GM21723 (cell line): ENCODE data around the gene TNNT1.

Source experiments
- ATAC-seq: cut with Tn5 transposase; IDR thresholded peaks from one replicate; pipeline ENCODE4 v1.9.1; 2021; ENCODE audit warnings: mild to moderate bottlenecking, moderate library complexity; ENCODE audit not compliant: unreplicated experiment

The TNNT1 gene

DNA sequence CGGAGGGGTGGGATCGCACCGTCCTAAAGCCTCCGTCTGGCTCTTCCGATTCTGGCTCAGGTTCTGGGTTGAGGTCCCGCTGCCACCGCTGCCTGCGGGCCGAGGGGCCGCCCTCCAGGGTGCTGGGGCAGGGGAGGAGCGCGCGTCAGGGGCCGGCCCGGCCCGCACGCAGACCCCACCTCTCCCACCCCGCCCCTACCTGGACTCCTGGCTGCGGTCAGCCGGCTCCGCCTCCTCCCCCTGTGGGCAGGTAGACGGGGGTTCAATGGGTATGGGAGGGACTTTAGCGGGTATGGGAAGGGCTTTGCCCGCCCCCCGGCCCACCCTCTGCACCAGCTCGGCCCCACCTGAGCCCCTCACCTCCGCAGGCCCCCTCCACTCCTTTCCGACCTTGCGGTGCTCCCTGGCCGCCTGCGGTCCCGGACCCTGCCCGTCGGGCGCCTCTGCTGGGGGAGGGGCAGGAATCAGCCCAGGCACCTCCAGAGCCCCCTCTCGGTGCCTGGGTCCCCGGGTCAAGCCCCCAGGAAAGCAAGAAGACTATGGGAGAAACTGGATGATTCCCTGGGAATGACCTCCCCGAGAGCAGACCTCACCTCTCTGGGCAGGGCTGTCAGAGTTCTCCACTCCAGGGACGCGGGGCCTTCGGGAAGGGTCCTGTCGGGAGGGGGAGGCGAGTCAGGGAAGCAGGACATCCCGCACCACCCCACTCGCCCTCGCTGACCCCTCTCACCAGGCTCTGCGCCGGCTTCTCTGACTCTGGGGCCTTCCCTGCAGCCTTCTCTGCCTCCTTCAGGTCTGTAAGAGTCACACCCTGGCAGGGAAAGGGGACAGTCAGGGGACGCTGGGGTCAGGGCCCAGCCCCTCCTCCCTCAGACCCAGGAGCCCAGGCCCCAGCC is 56.3 kb downstream of the TNNT1 start:
- no peak for ATAC-seq

DNA sequence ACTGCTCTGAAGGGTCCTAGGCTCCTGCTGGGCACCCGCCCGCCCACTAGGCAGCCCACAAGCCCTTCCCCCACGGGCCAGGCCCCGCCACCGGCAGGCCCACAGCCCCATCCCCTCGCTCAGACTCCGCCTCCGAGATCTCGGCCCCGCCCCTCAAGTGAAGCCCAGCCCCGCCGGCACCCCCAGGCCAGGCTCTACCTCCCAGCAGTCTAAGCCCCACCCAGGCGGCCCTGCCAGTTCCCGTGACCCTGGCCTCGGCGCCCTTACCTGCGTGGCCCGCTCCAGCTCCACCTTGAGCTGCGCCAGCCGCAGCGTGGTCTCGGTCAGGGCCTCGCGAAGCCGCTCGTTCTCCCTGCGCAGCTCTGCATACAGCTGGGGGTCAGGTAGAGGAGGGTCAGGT is 57.1 kb downstream of the TNNT1 start:
- no peak for ATAC-seq

DNA sequence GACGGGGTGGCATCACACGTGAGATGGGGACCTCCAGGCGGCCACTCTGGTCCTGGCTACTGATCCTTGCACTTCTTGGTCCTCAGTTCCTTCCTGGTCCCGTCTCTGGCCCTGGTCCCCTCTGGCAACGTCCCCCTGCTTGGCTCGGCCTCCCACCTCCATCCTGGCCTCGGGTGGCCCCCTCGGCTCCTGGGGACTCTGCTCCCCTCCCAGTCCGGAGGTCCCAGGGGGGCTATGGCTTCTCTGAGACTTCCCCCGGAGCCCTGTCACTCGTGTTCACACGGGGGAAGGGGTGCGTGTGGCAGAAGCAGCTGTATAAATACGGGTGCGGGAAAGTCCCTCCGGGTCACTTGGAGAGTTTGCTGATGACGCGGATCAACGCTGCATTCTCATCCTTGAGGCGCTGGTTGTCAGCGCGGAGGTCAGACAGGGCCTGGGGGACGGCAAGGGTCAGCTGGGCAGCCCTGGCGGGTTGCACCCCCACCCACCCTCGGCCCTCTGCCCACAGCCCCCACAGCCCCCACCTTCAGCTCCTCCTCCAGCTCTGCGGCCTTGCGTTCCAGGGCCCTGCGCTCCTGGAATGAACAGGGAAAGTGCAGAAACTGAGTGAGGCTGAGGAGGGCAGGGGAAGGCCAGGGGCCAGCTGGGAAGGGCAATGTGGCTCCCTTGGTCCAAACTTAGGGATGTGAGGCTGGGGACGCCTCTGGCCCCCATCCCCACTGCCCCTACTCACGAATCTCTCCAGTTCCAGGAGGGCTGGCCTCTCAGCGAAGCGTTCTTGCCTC is 57.7 kb downstream of the TNNT1 start:
- no peak for ATAC-seq

DNA sequence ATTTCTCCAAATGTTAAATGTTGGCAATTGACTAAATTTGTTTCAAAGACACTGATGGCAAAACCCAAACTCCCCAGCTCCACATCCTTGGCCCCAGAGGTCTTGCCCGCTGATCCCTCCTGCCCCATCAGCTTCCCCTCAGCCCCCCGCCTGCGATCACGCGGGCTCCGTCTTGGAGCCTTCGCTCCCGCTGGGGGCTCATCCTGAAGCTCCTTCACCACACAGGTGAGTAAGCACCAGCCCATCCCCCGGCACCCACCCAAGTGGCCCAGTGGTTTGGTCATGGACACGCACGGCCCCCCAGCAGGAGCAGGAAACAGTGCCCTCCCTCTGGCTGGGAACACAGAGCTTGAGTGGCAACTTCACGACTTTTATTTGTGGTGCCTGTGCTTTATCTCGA is 58.4 kb downstream of the TNNT1 start:
- ATAC-seq, result no peak

DNA sequence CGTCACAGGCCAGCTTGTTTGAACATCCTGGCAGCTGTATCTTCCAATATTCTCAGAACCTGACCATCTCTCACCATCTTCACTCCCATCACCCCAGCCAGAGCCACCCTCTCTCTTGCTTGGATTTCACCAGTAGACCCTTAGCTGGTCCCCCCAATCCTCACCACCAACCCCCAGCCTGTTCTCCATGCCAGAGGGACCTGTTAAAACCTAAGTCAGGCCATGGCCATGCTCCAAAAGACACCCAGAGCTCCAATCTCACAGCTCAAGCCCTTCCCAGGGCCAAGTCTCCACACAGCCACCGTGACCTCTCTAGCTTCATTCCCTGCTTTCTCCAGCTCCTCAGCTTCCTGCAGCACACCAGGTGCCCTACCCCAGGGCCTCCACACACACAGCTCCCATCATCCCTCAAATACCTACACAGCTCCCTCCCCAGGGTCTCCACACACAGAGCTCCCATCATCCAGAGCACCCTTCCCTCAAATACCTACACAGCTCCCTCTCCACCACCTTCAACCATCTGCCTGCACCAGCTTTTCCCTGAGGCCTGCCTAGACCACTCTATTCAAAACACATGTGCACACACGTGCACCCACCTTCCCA is 59.6 kb downstream of the TNNT1 start:
- no peak for ATAC-seq

DNA sequence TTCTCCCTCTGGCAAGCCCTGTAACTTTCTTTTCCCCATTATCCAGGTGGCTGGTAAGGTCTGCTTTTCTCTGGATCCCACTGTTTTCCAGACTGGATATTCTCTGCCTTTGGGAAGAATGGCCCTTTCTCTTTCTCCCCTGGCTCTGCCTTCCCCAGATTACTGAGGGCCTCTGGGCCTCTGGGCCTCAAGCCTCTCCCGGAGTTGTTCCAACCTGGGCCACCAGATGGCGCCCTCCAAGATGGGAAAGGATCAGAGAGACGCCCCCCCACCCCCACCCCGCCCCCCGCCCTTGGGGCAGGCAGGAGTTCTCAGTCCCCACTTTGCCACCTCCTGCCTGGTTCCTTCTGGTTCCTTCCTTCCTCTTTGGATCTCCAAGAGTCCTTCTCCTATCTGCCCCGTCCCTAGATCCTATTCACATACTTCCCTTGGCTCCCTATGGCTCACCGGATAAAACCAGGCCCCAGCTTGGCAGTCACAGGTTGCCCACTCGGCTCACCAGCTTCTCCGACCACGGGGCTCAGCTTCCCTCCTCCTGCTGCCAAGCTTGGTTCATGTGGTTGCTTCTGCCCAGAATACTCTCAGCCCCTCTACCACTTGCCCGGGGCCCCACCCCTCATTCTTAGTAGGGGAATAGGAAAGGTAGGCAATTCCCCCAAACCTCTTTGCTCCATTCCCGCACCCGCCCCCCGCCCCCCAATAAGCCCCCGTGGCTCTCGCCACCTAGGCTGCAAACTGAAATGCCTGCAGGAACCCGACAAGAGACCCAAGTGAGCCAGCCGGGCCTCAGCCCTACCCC is 60.3 kb downstream of the TNNT1 start:
- ATAC-seq, result no peak

DNA sequence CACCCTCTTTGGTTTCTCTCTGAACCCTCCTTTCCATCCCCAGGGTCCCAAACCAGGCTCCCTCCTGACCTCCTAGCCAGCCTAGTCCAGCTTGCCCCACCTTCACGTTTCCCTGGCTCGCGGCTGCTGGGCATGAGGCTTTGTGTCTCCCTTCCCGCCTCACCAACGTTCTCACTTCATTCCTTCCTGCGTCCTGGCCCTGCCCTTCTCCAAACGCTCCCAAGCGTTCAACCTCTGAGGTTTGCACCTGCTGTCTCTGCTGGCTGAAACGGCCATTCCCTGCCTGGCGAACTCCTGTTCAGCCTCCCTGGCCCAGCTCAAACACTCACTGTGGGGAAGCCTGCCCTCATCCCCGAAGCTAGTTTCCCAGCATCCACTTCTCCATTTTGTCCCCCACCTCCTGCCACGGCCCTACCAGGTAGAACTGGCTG is 61.0 kb downstream of the TNNT1 start:
- ATAC-seq, result no peak

DNA sequence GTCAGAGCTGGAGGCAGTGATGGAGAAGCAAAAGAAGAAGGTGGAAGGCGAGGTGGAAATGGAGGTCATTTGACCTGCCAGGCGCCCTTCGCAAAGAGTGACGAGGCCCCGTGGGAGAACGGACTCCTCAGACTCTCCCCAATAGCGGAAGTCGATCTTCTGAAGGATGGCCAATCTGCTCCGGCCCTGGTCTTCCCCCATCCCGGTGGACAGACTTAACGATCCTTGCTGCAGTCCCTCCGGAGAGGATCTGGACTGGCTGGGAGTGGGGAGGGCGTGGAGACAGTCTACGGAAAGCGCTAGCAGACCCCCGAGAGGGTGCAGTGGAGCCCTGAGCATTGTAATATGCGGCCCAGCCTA is 61.5 kb downstream of the TNNT1 start:
- ATAC-seq, result no peak

DNA sequence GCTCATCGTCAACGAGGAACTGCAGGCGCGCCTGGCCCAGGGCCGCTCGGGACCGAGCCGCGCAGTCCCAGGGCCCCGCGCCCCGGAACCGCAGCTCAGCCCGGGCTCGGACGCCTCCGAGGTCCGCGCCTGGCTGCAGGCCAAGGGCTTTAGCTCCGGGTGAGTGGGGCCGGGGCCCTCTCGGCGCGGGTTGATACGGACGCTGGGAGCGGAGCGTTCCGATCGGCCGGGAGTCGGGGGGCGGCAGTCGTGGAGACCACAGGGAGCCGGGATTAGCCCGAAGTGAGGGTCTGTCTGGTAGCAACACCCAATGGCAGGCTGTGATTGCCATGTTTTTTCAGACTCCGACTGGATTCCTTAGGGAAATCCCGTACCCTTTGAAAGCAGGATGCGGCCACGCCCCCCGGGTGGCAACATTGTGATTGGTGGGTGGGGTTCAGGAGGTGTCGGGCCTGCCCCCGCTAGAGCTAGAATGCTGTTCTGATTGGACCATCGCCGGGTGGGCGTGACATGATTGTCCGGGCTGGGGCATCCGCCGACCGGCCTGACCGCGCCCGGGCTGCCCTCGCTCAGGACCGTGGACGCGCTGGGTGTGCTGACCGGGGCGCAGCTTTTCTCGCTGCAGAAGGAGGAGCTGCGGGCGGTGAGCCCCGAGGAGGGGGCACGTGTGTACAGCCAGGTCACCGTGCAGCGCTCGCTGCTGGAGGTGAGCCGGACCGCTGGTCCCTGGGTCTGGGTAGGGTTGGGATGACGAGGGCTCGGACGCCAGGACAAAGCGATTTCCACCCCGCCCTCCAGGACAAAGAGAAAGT is 62.1 kb downstream of the TNNT1 start:
- no peak for ATAC-seq

DNA sequence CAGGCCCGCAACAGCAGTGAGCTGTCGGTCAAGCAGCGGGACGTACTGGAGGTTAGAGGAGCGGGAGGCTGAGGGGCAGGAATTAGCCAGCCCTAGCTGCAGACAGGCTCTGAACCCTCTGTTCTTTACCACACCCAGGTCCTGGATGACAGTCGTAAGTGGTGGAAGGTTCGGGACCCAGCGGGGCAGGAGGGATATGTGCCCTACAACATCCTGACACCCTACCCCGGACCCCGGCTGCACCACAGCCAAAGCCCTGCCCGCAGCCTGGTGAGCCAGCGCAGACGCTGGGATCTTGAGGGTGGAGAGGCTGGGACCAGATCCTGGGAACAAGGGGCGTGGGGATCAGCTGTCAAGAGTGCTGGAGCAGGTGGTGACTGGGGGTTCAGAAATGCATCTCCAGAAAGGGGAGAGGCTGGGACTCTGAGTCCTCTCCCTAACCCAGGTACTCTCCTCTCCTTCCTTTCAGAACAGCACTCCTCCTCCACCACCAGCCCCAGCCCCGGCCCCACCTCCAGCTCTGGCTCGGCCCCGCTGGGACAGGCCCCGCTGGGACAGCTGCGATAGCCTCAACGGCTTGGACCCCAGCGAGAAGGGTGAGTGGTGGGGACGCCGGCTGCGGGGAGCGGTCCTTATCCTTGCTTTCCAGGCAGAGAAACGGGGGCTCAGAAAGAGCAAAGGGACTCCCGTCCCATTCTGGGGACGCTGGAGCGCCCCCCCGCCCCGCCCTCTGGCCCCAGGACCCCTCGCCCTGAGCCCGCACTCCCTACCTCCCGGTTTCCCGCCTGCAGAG is 62.9 kb downstream of the TNNT1 start:
- ATAC-seq, result no peak

DNA sequence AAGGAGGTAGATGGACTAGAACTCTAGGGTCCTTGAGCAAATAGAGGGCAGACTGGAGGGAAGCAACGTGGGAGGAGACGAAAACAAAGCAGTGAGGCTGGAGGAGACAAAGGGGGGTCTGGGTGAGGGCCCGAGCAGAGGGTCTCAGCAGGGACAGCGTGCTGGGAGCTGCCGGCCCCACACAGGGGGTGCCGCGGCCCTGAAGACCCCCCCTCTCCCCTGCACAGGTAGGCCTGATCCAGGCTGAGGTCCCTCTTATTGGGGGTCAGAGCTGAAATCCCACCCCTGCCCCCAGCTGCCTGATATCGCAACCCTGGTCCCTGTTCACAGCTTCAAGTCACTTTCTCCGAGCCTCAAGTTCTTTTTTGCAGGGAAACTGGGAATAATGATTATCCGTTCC is 64.6 kb downstream of the TNNT1 start:
- ATAC-seq, result no peak

DNA sequence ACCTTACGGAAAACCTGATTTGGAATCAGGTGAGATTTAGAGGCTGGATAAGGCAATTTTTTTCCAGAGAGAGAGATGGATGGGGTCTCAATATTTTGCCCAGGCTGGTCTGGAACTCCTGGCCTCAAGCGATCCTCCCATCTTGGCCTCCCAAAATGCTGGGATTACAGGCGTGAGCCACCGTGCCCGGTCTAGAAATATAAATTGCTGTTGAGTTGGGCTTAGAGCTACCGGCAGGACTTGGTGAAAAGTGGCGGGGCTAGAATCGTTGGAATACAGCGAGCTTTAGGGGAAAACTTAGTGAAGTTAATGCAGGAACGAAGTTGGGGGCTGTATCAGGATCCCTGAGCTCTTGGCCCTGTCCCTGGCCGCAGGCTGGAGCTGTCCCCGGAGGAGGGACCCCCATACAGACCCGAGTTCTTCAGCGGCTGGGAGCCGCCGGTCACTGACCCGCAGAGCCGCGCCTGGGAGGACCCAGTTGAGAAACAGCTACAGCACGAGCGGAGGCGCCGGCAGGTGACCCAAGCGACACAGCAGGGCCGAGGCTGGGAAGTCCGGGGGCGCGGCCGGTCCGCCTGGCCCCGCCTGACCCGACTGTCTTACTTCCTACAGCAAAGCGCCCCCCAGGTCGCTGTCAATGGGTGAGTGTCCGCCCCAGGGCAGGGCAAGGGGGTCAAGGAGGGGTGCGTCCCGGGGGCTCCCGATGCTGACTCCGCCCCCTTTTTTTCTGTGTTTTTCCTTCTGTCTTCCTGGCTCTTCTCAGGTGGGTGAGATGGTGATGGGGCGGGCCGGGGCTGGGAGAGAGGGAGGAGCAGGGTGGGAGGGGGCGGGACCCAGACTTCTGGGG is 65.8 kb downstream of the TNNT1 start:
- ATAC-seq, result no peak
